ENCODE results near the gene MEF2D.

MEF2D gene

GRCh38 chr1:156499194-156499841, 1.3 kb downstream of the MEF2D start:
- no peak for DNase-seq

GRCh38 chr1:156498432-156499193, 2.0 kb downstream of the MEF2D start:
- DNase-seq, result no peak

GRCh38 chr1:156497743-156498431, 2.7 kb downstream of the MEF2D start:
- no peak for DNase-seq

DNA sequence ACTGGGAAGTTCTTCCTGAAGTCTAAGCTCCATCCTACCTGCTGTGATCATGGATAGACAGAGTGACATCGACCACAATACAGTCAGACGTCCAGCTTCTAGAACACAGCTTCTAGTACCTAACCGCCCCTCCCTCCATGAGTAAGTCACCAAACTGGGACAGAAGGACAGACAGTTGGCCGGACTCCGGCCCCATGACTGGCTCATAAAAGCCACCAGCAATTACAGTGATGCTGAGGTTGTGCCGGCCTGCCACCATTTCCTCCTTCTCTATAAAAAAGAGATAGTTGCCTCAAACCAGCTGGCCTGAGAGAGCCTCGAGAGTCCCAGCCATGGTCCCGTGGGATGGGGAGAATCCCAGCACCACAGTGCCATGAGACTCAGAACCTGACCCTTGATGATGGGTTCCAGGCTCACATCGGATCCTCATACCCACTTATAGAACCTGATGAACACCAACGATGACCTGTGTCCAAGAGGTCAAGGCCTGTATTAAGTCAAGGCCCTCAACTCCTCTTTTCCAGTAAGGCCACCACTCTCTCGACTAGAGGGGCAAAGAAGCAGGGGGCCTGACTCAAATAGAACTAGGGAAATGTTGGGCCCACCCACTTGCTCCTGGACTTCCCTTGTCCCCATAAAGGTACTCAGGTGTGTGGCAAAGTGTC, 3.4 kb downstream of the MEF2D start:
- no peak for DNase-seq

- DNase-seq, result no peak
These were observed 4.3 kb downstream of the MEF2D start for GRCh38 chr1:156496211-156496761.

- DNase-seq, result no peak
These were observed 5.0 kb downstream of the MEF2D start for GRCh38 chr1:156495401-156496140.

GRCh38 chr1:156494309-156494895, 6.2 kb downstream of the MEF2D start:
- DNase-seq, result no peak

- DNase-seq, result no peak
These were observed 6.8 kb downstream of the MEF2D start for GRCh38 chr1:156493742-156494141.

DNA sequence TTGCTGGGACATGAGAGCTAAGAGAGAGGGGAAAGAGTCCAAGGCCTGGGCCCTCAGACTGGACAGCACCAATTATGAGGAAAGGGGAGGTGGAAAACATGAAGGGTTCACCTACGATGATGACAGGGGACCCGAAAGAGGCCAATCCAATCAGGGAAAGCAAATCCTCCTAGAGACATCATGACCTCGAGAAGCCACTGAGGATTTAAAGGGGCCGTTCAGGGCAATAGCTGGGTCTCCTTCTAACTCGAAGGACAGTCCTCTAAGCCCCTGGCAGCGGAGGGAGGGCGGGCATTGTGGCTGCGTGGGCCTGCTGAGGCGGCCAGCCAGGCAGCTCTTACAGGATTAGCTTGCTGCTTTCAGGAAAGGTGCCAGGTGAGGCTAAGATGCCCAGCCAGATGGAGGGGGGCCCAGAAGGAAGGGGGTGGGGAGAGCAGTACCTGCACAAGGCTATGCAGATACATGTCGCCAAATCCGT, 7.4 kb downstream of the MEF2D start:
- DNase-seq, result no peak

GRCh38 chr1:156492591-156493080, 7.9 kb downstream of the MEF2D start:
- DNase-seq, result peak; percentile 74

GRCh38 chr1:156492013-156492590, 8.5 kb downstream of the MEF2D start:
- DNase-seq, result no peak

DNA sequence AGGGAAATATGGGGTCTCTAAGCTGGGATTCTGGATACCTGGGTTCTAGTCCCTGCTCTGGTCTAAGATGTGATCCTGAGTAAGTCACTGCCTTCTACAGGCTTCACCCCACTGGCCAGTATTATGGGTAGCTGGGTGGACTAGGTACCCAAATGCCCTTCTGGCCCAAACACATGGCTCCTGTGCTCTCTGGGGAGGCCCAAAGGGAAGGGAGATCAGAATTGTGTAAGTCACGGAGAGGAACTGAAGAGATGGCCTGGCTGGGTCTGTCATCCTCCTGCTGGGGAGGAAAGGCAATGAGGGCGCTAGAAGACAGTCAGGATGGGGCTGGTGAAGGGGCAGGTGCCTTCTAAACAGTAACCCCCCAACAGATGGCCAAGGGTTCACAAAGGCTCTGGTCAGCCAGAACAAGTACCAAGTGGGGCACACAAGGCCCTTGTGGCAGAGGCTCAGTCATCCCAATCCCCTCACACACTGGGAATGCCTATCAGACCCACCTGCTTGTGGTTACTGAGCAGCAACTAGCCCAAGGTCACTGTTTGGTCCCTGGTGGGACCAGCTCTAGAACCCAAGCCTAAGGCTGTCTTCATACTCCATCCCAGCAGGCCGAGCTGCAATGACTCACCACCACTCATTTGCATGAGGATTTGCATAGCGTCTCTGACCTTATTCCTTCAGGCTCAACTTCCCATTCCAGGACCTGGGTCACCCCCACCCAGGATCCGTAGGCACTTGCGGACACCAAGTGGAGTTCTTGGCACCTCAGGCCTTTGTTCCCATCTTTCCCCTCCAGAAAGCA, 9.2 kb downstream of the MEF2D start:
- peak; percentile 19 for DNase-seq

GRCh38 chr1:156490401-156491032, 10.1 kb downstream of the MEF2D start:
- DNase-seq, result no peak

- DNase-seq, result no peak
These were observed 10.7 kb downstream of the MEF2D start for GRCh38 chr1:156489935-156490293.

GRCh38 chr1:156489166-156489934, 11.2 kb downstream of the MEF2D start:
- peak; percentile 37 for DNase-seq

DNA sequence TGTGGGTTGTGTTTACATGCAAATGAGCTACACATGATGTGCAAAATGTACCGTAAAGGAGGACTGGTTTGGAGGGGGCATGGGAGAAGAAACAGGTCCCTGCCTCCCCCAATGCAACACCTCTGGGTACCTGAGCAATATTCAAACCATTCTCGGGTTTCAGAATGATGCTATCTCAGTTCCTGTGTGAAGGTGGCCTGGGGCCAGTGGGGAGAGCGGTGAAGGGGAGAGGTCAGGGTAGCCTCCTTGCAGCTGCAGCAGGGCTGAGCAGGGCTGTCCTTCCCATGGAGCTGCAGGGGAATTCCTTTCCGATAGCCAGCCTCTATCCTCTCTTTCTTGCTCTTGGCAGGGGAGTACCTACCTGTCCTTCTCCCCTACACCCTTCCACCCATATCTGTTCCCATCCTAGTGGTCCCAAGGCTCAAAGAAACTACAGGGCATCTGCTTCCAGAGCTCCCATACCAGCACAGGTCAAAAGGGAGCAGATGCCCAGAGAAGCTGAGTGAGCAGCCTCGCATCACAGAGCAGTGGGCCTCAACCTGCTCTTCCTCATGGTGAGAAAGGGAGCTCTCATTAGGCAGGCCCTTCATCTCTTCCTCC, 11.9 kb downstream of the MEF2D start:
- no peak for DNase-seq

GRCh38 chr1:156487862-156488261, 12.7 kb downstream of the MEF2D start:
- no peak for DNase-seq
